IMR-90 (cell line): ENCODE data around the gene KRT76. TPM values are rescaled to one million over a fixed set of nuclear protein-coding genes. Genes with fewer than 3 reads are reported as not detected.

ENCODE experiments used
- ATAC-seq: fragments of 200-7000 bp; cut with Tn5 transposase; 2 replicates; pipeline ENCODE4 v1.9.1; 2020; ENCODE audit warnings: low read depth, mild to moderate bottlenecking, moderate library complexity
- BruUV-seq: library from RNA; stranded (reverse); fragments of 400-500 nt; replicated peaks from 2 replicates; lab custom pipeline; 2021; lab: Mats Ljungman, UMichigan
- CTCF ChIA-PET: fragments of 300-600 bp; formaldehyde crosslinking; extraction: SDS; loops from one replicate; lab custom pipeline; 2021; ENCODE audit warnings: antibody characterized with exemption; lab: Yijun Ruan, JAX
- POLR2A ChIA-PET: fragments of 300-600 bp; sonication (Branson Sonifier 250); formaldehyde crosslinking; loops from one replicate; lab custom pipeline; 2022; ENCODE audit warnings: antibody characterized with exemption; ENCODE audit not compliant: unreplicated experiment; lab: Charles Lee
- DNase-seq: peaks from one replicate; pipeline ENCODE4 v3.0.0; 2013
- H2AFZ ChIP-seq: replicated peaks from 2 replicates; pipeline ENCODE3; 2013; ENCODE audit warnings: low read length, mild to moderate bottlenecking; ENCODE audit not compliant: poor library complexity
- H2AK5ac ChIP-seq: 2 replicates; pipeline ENCODE4 v1.6.1; 2013; ENCODE audit warnings: low read depth, low read length, inconsistent platforms
- H2AK9ac ChIP-seq: replicated peaks from 2 replicates; pipeline ENCODE3; 2013; ENCODE audit warnings: mild to moderate bottlenecking, low read depth, low read length, moderate library complexity; ENCODE audit not compliant: poor library complexity
- H2BK120ac ChIP-seq: 2 replicates; pipeline ENCODE4 v1.6.1; 2013; ENCODE audit warnings: low read depth, low read length, inconsistent platforms
- H2BK15ac ChIP-seq: 3 replicates; pipeline ENCODE4 v1.6.1; 2013; ENCODE audit warnings: low read depth, low read length, inconsistent platforms
- H2BK20ac ChIP-seq: 2 replicates; pipeline ENCODE4 v1.6.1; 2013; ENCODE audit warnings: low read depth, mild to moderate bottlenecking, inconsistent platforms, low read length, moderate library complexity
- H2BK5ac ChIP-seq: 2 replicates; pipeline ENCODE4 v1.6.1; 2013; ENCODE audit warnings: mild to moderate bottlenecking, low read depth, low read length, inconsistent platforms; ENCODE audit not compliant: poor library complexity, severe bottlenecking
- H3K14ac ChIP-seq: replicated peaks from 2 replicates; pipeline ENCODE4 v1.6.1; 2013; ENCODE audit warnings: low read depth, low read length, inconsistent platforms
- H3K18ac ChIP-seq: 2 replicates; pipeline ENCODE4 v1.6.1; 2013; ENCODE audit warnings: low read depth, low read length, control low read depth
- H3K23ac ChIP-seq: 2 replicates; pipeline ENCODE4 v1.6.1; 2013; ENCODE audit warnings: low read depth, low read length, inconsistent platforms
- H3K27ac ChIP-seq: 2 replicates; pipeline ENCODE4 v1.5.1; 2013; ENCODE audit warnings: mild to moderate bottlenecking, control low read depth, low read length; ENCODE audit not compliant: insufficient read depth
- H3K27me3 ChIP-seq: 2 replicates; pipeline ENCODE4 v1.6.1; 2013; ENCODE audit warnings: low read length; ENCODE audit not compliant: control insufficient read depth, insufficient read depth
- H3K36me3 ChIP-seq: 2 replicates; pipeline ENCODE4 v1.6.1; 2013; ENCODE audit warnings: low read length, mixed read lengths; ENCODE audit not compliant: control insufficient read depth, insufficient read depth
- H3K4ac ChIP-seq: 2 replicates; pipeline ENCODE4 v1.6.1; 2013; ENCODE audit warnings: low read depth, low read length, inconsistent platforms
- H3K4me1 ChIP-seq: 2 replicates; pipeline ENCODE4 v1.6.1; 2013; ENCODE audit warnings: low read length, mixed read lengths; ENCODE audit not compliant: control insufficient read depth, insufficient read depth
- H3K4me2 ChIP-seq: 2 replicates; pipeline ENCODE4 v1.6.1; 2013; ENCODE audit warnings: low read depth, mild to moderate bottlenecking, control low read depth, low read length, moderate library complexity
- H3K4me3 ChIP-seq: 2 replicates; pipeline ENCODE4 v1.5.1; 2013; ENCODE audit warnings: low read depth, mild to moderate bottlenecking, control low read depth, low read length, moderate library complexity; ENCODE audit not compliant: insufficient read depth
- H3K56ac ChIP-seq: 2 replicates; pipeline ENCODE4 v1.6.1; 2013; ENCODE audit warnings: low read length, inconsistent platforms; ENCODE audit not compliant: insufficient read depth; ENCODE audit errors: extremely low read depth
- H3K79me1 ChIP-seq, 2 experiments: 2 replicates each; pipeline ENCODE4 v1.6.1; 2013; ENCODE audit warnings: low read length in 2 of 2, inconsistent platforms in 1 of 2, low read depth in 1 of 2
- H3K9ac ChIP-seq: 2 replicates; pipeline ENCODE4 v1.6.1; 2013; ENCODE audit warnings: low read depth, low read length, control low read depth
- H3K9me1 ChIP-seq: 2 replicates; pipeline ENCODE4 v1.6.1; 2013; ENCODE audit warnings: low read length, inconsistent platforms; ENCODE audit not compliant: insufficient read depth
- H3K9me3 ChIP-seq: 2 replicates; pipeline ENCODE4 v1.6.1; 2013; ENCODE audit warnings: low read length; ENCODE audit not compliant: control insufficient read depth, insufficient read depth
- H4K20me1 ChIP-seq: 2 replicates; pipeline ENCODE4 v1.6.1; 2013; ENCODE audit warnings: low read length, inconsistent platforms; ENCODE audit not compliant: insufficient read depth
- H4K5ac ChIP-seq: 2 replicates; pipeline ENCODE4 v1.6.1; 2013; ENCODE audit warnings: mild to moderate bottlenecking, low read depth, low read length, control low read depth
- H4K8ac ChIP-seq, 2 experiments: 2 replicates each; pipeline ENCODE4 v1.6.1; 2013; ENCODE audit warnings: low read depth in 2 of 2, low read length in 2 of 2, control low read depth in 1 of 2, inconsistent platforms in 1 of 2
- H4K91ac ChIP-seq: 2 replicates; pipeline ENCODE4 v1.6.1; 2013; ENCODE audit warnings: low read depth, low read length, inconsistent platforms; ENCODE audit not compliant: insufficient read depth
- BHLHE40 ChIP-seq: fragments of 150-350 bp; IDR thresholded peaks from 2 replicates; pipeline ENCODE4 v1.6.1; 2016; ENCODE audit warnings: mild to moderate bottlenecking, low read depth, low read length
- CEBPB ChIP-seq: IDR thresholded peaks from 2 replicates; pipeline ENCODE4 v1.6.1; 2012; ENCODE audit warnings: low read depth, low read length, improper control_type of control experiment
- FOS ChIP-seq: fragments of 150-350 bp; IDR thresholded peaks from 2 replicates; pipeline ENCODE4 v1.6.1; 2016; ENCODE audit warnings: low read depth, low read length
- MAZ ChIP-seq: IDR thresholded peaks from 2 replicates; pipeline ENCODE4 v1.6.1; 2012; ENCODE audit warnings: low read depth, mild to moderate bottlenecking, low read length, improper control_type of control experiment, moderate library complexity, borderline replicate concordance
- MXI1 ChIP-seq: IDR thresholded peaks from 2 replicates; pipeline ENCODE4 v1.6.1; 2012; ENCODE audit warnings: low read depth, mild to moderate bottlenecking, low read length, moderate library complexity, borderline replicate concordance
- NFE2L2 ChIP-seq: fragments of 150-350 bp; IDR thresholded peaks from 2 replicates; pipeline ENCODE4 v1.6.1; 2016; ENCODE audit warnings: low read depth, mild to moderate bottlenecking, low read length
- POLR2A ChIP-seq: IDR thresholded peaks from 2 replicates; pipeline ENCODE4 v1.6.1; 2012; ENCODE audit warnings: mild to moderate bottlenecking, low read depth, low read length
- RAD21 ChIP-seq: IDR thresholded peaks from 2 replicates; pipeline ENCODE4 v1.6.1; 2012; ENCODE audit warnings: low read length, improper control_type of control experiment
- RFX5 ChIP-seq: IDR thresholded peaks from 2 replicates; pipeline ENCODE4 v1.8.0; 2012; ENCODE audit warnings: low read depth, mild to moderate bottlenecking, low read length, moderate library complexity
- SMC3 ChIP-seq: fragments of 150-350 bp; IDR thresholded peaks from 2 replicates; pipeline ENCODE4 v1.6.1; 2016; ENCODE audit warnings: low read depth, mild to moderate bottlenecking, antibody characterized with exemption, low read length, moderate library complexity
- WGBS, 2 experiments: methylation state at CpG; one replicate each; pipeline versions ENCODE4 v1.1.5 to v1.1.7; 2013; ENCODE audit warnings: missing lambda C conversion rate in 2 of 2; ENCODE audit not compliant: insufficient read length in 1 of 2; ENCODE audit errors: extremely low coverage in 2 of 2; 5-methylcytosine and 5-hydroxymethylcytosine counted together
- dilution Hi-C: fragments of 300-500 bp; cut with HindIII; formaldehyde crosslinking; loops from one replicate; pipeline ENCODE4 v1.14.3; 2018; ENCODE audit warnings: low sequenced_read_pairs; ENCODE audit not compliant: unreplicated experiment
- in situ Hi-C: fragments of 300-500 bp; cut with MboI; formaldehyde crosslinking; loops from 3 replicates; pipeline ENCODE4 v1.14.3; 2019; ENCODE audit warnings: low sequenced_read_pairs, inconsistent platforms, mixed read lengths
- intact Hi-C: fragments of 100-400 bp; cut with micrococcal nuclease; formaldehyde crosslinking; loops from 2 replicates; pipeline ENCODE4 v1.10.0; 2022
- polyA plus RNA-seq, 3 experiments: library from polyadenylated mRNA; depleted of rRNA; stranded (reverse); fragments of >200 nt; gene quantifications; 2 replicates each; pipeline ENCODE4 v1.2.3, GENCODE V29; 2012; ENCODE audit warnings: low replicate concordance in 1 of 3
- total RNA-seq: library from RNA; depleted of rRNA; stranded (reverse); fragments of >200 nt; gene quantifications from 2 replicates; pipeline ENCODE4 v1.2.3, GENCODE V29; 2012
- TF ChIP-seq, protein P1 (sequence below): fragments of 150-350 bp; IDR thresholded peaks from 2 replicates; pipeline ENCODE4 v1.6.1; 2017; ENCODE audit warnings: mild to moderate bottlenecking, antibody characterized with exemption, low read length, low read depth

Gene KRT76
- total and polyA plus RNA-seq, 2 of the 4 experiments (the other 2 are of a cell fraction), result not detected

DNA sequence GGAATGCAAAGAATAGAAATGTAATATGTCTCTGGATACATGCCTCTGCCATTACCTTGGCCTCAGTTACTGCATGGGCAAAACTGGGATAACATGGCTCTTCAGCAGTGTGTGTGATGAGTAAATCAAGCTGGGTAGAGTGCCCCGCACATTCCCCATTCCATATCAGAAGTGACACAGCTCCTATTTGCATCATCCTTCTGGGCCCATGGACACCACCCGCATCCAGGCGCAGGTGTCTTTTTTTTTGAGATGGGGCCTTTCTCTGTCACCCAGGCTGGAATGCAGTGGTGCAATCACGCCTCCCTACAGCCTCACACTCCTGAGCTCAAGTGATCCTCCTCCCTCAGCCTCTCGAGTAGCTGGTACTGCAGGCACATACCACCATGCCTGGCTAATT lies 31.6 kb downstream of the KRT76 start:
- Histone ChIP-seq H3K14ac (no peak overlapping the region), H3K4me1 (no peaks in the 10 kb centered on the region), H3K79me1 (no peaks in the 10 kb centered on the region), H4K5ac (no peak overlapping the region), H3K56ac (no peak overlapping the region), H2BK120ac (no peak overlapping the region), H3K18ac (no peak overlapping the region), H3K4me3 (no peak overlapping the region), H2AFZ (no peak overlapping the region), H3K4ac (no peak overlapping the region), H3K27me3 (no peaks in the 10 kb centered on the region; the same call in 1 of the 2 replicates), H2BK15ac (no peak overlapping the region), H2AK5ac (no peak overlapping the region), H4K20me1 (no peaks in the 10 kb centered on the region), H3K9me1 (no peaks in the 10 kb centered on the region), H3K9me3 (no peaks in the 10 kb centered on the region), H3K23ac (no peak overlapping the region), H4K8ac (no peak overlapping the region), H3K4me2 (no peak overlapping the region), H2BK20ac (no peak overlapping the region), H3K36me3 (no peaks in the 10 kb centered on the region), H4K91ac (no peak overlapping the region), H2AK9ac (no peak overlapping the region), H3K9ac (no peak overlapping the region), H2BK5ac (no peak overlapping the region), H3K27ac (no peak overlapping the region)
- BruUV-seq, result no TSS peak
- no peak for TF ChIP-seq FOS
- TF ChIP-seq MAZ, result no peak
- no peak for TF ChIP-seq RAD21
- no peak for TF ChIP-seq NFE2L2
- no peak for TF ChIP-seq SMC3
- TF ChIP-seq RFX5, result no peak
- no peak for TF ChIP-seq CEBPB
- no peak for TF ChIP-seq BHLHE40
- no peak for TF ChIP-seq POLR2A
- no peak for TF ChIP-seq MXI1
- TF ChIP-seq, protein P1, sequence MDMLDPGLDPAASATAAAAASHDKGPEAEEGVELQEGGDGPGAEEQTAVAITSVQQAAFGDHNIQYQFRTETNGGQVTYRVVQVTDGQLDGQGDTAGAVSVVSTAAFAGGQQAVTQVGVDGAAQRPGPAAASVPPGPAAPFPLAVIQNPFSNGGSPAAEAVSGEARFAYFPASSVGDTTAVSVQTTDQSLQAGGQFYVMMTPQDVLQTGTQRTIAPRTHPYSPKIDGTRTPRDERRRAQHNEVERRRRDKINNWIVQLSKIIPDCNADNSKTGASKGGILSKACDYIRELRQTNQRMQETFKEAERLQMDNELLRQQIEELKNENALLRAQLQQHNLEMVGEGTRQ, result no peak
- ChIA-PET CTCF (no interaction called here), POLR2A (no interaction called here)
- dilution Hi-C loops, result no loop called here
- ATAC-seq, result no peak
- intact Hi-C loops, result no loop called here
- no CpG with 5 or more reads among the region's 5 CpGs for WGBS, 2 experiments
- in situ Hi-C loops, result no loop called here
- DNase-seq, result no peak
